ENCODE measurements around the gene ZCCHC24.

GRCh38 chr10:79482304-79482703 is 36.9 kb upstream of the ZCCHC24 start:
- TF ChIP-seq, protein P1, sequence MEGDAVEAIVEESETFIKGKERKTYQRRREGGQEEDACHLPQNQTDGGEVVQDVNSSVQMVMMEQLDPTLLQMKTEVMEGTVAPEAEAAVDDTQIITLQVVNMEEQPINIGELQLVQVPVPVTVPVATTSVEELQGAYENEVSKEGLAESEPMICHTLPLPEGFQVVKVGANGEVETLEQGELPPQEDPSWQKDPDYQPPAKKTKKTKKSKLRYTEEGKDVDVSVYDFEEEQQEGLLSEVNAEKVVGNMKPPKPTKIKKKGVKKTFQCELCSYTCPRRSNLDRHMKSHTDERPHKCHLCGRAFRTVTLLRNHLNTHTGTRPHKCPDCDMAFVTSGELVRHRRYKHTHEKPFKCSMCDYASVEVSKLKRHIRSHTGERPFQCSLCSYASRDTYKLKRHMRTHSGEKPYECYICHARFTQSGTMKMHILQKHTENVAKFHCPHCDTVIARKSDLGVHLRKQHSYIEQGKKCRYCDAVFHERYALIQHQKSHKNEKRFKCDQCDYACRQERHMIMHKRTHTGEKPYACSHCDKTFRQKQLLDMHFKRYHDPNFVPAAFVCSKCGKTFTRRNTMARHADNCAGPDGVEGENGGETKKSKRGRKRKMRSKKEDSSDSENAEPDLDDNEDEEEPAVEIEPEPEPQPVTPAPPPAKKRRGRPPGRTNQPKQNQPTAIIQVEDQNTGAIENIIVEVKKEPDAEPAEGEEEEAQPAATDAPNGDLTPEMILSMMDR (IDR thresholded peaks at IDR 0.05): no peak
- no peak for TF ChIP-seq POLR2A (IDR thresholded peaks at IDR 0.05)
